SK-MEL-5 (cell line): ENCODE measurements around the gene CHMP1B. TPM values are rescaled to one million over a fixed set of nuclear protein-coding genes. Genes with fewer than 3 reads are reported as not detected.

Experiments
- DNase-seq: peaks from one replicate; pipeline ENCODE4 v3.0.0-alpha.2; 2016; ENCODE audit warnings: low read depth, low spot score
- in situ Hi-C: cut with HindIII; loops from 2 replicates; pipeline ENCODE4 v1.10.0; 2016; ENCODE audit warnings: low sequenced_read_pairs, high pct_unique_total_duplicates, low pct_unique_long_range_greater_than_20kb
- polyA plus RNA-seq, 2 experiments: library from polyadenylated mRNA; depleted of rRNA; stranded (reverse); fragments of >200 nt; gene quantifications; 2 replicates each; pipeline ENCODE4 v1.2.3, GENCODE V29; 2015
- total RNA-seq: library from RNA; depleted of rRNA; stranded (reverse); fragments of >200 nt; shearing (Covaris generic); gene quantifications from 2 replicates; pipeline ENCODE4 v1.2.3, GENCODE V29; 2014; rRNA removed

The CHMP1B gene
- 163 and 180 TPM in 2 replicates for total RNA-seq
- polyA plus RNA-seq (2015; cell fraction: cytosol; rRNA removed): 143 and 152 TPM in 2 replicates
- polyA plus RNA-seq (2015; cell fraction: nucleus; rRNA removed): 96.1 and 126 TPM in 2 replicates

- in situ Hi-C loops: no loop called here
- DNase-seq: peak; percentile 95
Observed at GRCh38 chr18:11851146-11851805, at the start of gene CHMP1B. TSS of gene CHMP1B (plus strand) at chr18:11851413. CDS start at chr18:11851512, 99 bp downstream.

- in situ Hi-C loops: no loop called here
Observed at GRCh38 chr18:11801573-11801972, 49.6 kb upstream of the CHMP1B start.

GRCh38 chr18:11802158-11802557, 49.1 kb upstream of the CHMP1B start:
- no peak for DNase-seq
- in situ Hi-C loops: no loop called here

More at GRCh38 chr18:11801573-11801972, 49.6 kb upstream of the CHMP1B start:
- DNase-seq: no peak

- DNase-seq: no peak
- in situ Hi-C loops: no loop called here
Observed at GRCh38 chr18:11802586-11802985, 48.6 kb upstream of the CHMP1B start.

GRCh38 chr18:11807233-11807632, 44.0 kb upstream of the CHMP1B start:
- DNase-seq: no peak
- in situ Hi-C loops: no loop called here

- in situ Hi-C loops: no loop called here
- no peak for DNase-seq
Observed at GRCh38 chr18:11808001-11808855, 43.0 kb upstream of the CHMP1B start.

- in situ Hi-C loops: no loop called here
- DNase-seq: no peak
Observed at GRCh38 chr18:11809895-11810294, 41.3 kb upstream of the CHMP1B start.

- in situ Hi-C loops: no loop called here
- no peak for DNase-seq
Observed at GRCh38 chr18:11810379-11810778, 40.8 kb upstream of the CHMP1B start.

GRCh38 chr18:11811009-11811408, 40.2 kb upstream of the CHMP1B start:
- no peak for DNase-seq
- in situ Hi-C loops: no loop called here

- no peak for DNase-seq
- in situ Hi-C loops: no loop called here
Observed at GRCh38 chr18:11817229-11817628, 34.0 kb upstream of the CHMP1B start.

- peak; percentile 94 for DNase-seq
- in situ Hi-C loops: no loop called here
Observed at GRCh38 chr18:11818486-11819203, 32.6 kb upstream of the CHMP1B start.

- no peak for DNase-seq
- in situ Hi-C loops: no loop called here
Observed at GRCh38 chr18:11819938-11820337, 31.3 kb upstream of the CHMP1B start.

GRCh38 chr18:11820697-11821096, 30.5 kb upstream of the CHMP1B start:
- no peak for DNase-seq
- in situ Hi-C loops: no loop called here

GRCh38 chr18:11821208-11821607, 30.0 kb upstream of the CHMP1B start:
- in situ Hi-C loops: no loop called here
- no peak for DNase-seq

GRCh38 chr18:11821643-11822237, 29.5 kb upstream of the CHMP1B start:
- in situ Hi-C loops: no loop called here
- DNase-seq: no peak

GRCh38 chr18:11823545-11823944, 27.7 kb upstream of the CHMP1B start:
- in situ Hi-C loops: no loop called here
- DNase-seq: no peak

GRCh38 chr18:11826836-11827235, 24.4 kb upstream of the CHMP1B start:
- peak; percentile 42 for DNase-seq
- in situ Hi-C loops: no loop called here
